ENCODE measurements around the gene FAM184A. TPM values are rescaled to one million over a fixed set of nuclear protein-coding genes. Genes with fewer than 3 reads are reported as not detected.

Gene FAM184A
- total and polyA plus RNA-seq, 2 of the 8 experiments (the other 6 are each of a cell fraction or from before 2014, with no cell fraction given), result 6.3 to 11.3 TPM

- H3K4me3 ChIP-seq (ENCODE audit: extremely low read depth in 1 of 4, insufficient read depth in 2 of 4, low read depth in 3 of 4, low read length in 4 of 4), result no peak overlapping the region
- H2BK120ac ChIP-seq (replicated peaks; ENCODE audit: low read depth, low read length), result no peak overlapping the region
- H3K23me2 ChIP-seq (ENCODE audit: low read depth, low read length), result 0 out of 2 replicates have a peak, but pooled peaks cover 2% of the 10 kb centered on the region
- H3K56ac ChIP-seq (replicated peaks; ENCODE audit: insufficient read length, low read depth, low read length), result no peak overlapping the region
- no peaks in the 10 kb centered on the region for H4K20me1 ChIP-seq (replicated peaks in 1 of 2; ENCODE audit: control insufficient read depth in 1 of 2, insufficient read depth in 2 of 2, low read length in 2 of 2)
- H3K4me1 ChIP-seq (replicated peaks in 1 of 4; ENCODE audit: control insufficient read depth in 3 of 4, insufficient read depth in 4 of 4, low read length in 3 of 4), result peaks cover 3 to 11% (median 7%) of the 10 kb centered on the region in 4 experiments; a peak in 6 of 7 replicates
- H4K8ac ChIP-seq (ENCODE audit: extremely low read depth, insufficient read depth, low read length), result no peak overlapping the region; the same call in 1 of the 2 replicates
- no peak overlapping the region for H3K4ac ChIP-seq (replicated peaks; ENCODE audit: insufficient read length, low read depth, low read length)
- no peak overlapping the region for H3K23ac ChIP-seq (ENCODE audit: insufficient read length)
- no peaks in the 10 kb centered on the region for H3K79me1 ChIP-seq (ENCODE audit: low read depth, low read length)
- WGBS, 2 experiments (ENCODE audit: extremely low coverage in 1 of 2, insufficient coverage in 1 of 2, insufficient read length in 1 of 2, insufficient replicate concordance in 2 of 2, low coverage in 1 of 2, low lambda C conversion rate in 2 of 2, missing lambda C conversion rate in 1 of 2), result 91% methylated on average over 1 of the region's 1 CpG; no CpG with 5 or more reads in 1 of the 2 experiments
- no peak overlapping the region for H2AFZ ChIP-seq (ENCODE audit: low read length)
- no peak overlapping the region for H3K4me2 ChIP-seq (ENCODE audit: insufficient read depth in 1 of 2, low read depth in 2 of 2, low read length in 2 of 2)
- no peak overlapping the region for H2AK5ac ChIP-seq (ENCODE audit: low read depth, low read length)
- H3K9me3 ChIP-seq (ENCODE audit: insufficient read depth in 2 of 2, low read depth in 1 of 2, low read length in 1 of 2), result no peaks in the 10 kb centered on the region
- no peak overlapping the region for H3K18ac ChIP-seq (ENCODE audit: extremely low read depth, low read length)
- CTCF ChIA-PET (ENCODE audit: partially characterized antibody), result interaction anchor here (0.6 kb wide), 1 partner anchor 120 kb away, joined by 3 read pairs; no protein-coding TSS in a partner anchor
- no peaks in the 10 kb centered on the region for H3K79me2 ChIP-seq (ENCODE audit: control insufficient read depth in 1 of 2, insufficient read depth in 2 of 2, low read length in 2 of 2)
- H4K91ac ChIP-seq (replicated peaks; ENCODE audit: insufficient read length, low read length), result no peak overlapping the region
- H3K14ac ChIP-seq (ENCODE audit: insufficient read length), result no peak overlapping the region
- H2BK20ac ChIP-seq (ENCODE audit: low read length), result no peak overlapping the region
- H2BK15ac ChIP-seq (ENCODE audit: low read length), result no peak overlapping the region
- FAIRE-seq (no peak), DNase-seq (ENCODE audit: low read depth in 1 of 2, low spot score in 2 of 2) (no peak)
- H3K9ac ChIP-seq (replicated peaks in 1 of 4; ENCODE audit: extremely low read depth in 1 of 4, low read depth in 3 of 4, low read length in 3 of 4), result no peak overlapping the region
- no peaks in the 10 kb centered on the region for H3K36me3 ChIP-seq (ENCODE audit: control insufficient read depth in 2 of 4, insufficient read depth in 4 of 4, low read length in 3 of 4)
- no peak overlapping the region for H4K5ac ChIP-seq (ENCODE audit: insufficient read length, low read depth, low read length)
- POLR2A ChIA-PET (ENCODE audit: partially characterized antibody), result no interaction called here
- H2BK5ac ChIP-seq (ENCODE audit: low read depth, low read length), result no peak overlapping the region
- no peak overlapping the region for H3K27ac ChIP-seq (ENCODE audit: low read depth, low read length)
- H3K27me3 ChIP-seq (replicated peaks in 1 of 4; ENCODE audit: control insufficient read depth in 3 of 4, extremely low read depth in 1 of 4, insufficient read depth in 3 of 4, low read length in 3 of 4), result no peaks in the 10 kb centered on the region; a peak in 4 of 7 replicates
- H2BK12ac ChIP-seq (ENCODE audit: low read depth, low read length), result no peak overlapping the region
- TF ChIP-seq RBBP5 (IDR thresholded peaks at IDR 0.05; ENCODE audit: borderline replicate concordance, low read depth, low read length) (no peak), CEBPB (IDR thresholded peaks at IDR 0.05; ENCODE audit: low read depth, low read length) (no peak), JUND (IDR thresholded peaks at IDR 0.05; ENCODE audit: low read length) (no peak)
Measured at GRCh38 chr6:119032428-119032827, 46.0 kb downstream of the FAM184A start.
